ENCODE results near the gene MTCH2. TPM values are rescaled to one million over a fixed set of nuclear protein-coding genes. Genes with fewer than 3 reads are reported as not detected.
"Not testable (repeated sequence)": the region's sequence is repeated elsewhere in the genome, so short reads cannot be mapped to it uniquely, and the experiment has no call there.

The MTCH2 gene
- total and polyA plus RNA-seq, 3 donors from 2014 or later: 71.1 to 396 (median 98.8) TPM

- WGBS, 2 donors: 87 to 88% methylated on average over 6 of the region's 6 CpGs
- intact Hi-C loops (cut with DNase I; ENCODE audit: low total_unique reads): no loop called here
- DNase-seq: no peak
- H3K4me1 ChIP-seq: no peaks in the 10 kb centered on the region
- no peak overlapping the region for H3K27ac ChIP-seq
- no peak overlapping the region for H3K4me3 ChIP-seq
- H3K9me3 ChIP-seq: no peaks in the 10 kb centered on the region
- no peaks in the 10 kb centered on the region for H3K27me3 ChIP-seq
- TF ChIP-seq CTCF (IDR thresholded peaks at IDR 0.05) (no peak), POLR2A (IDR thresholded peaks at IDR 0.05) (no peak)
- no peaks in the 10 kb centered on the region for H3K36me3 ChIP-seq (ENCODE audit: low read depth, missing control alignments)
These were observed 3.7 kb upstream of the MTCH2 start for GRCh38 chr11:47646019-47646418.

- no peaks in the 10 kb centered on the region for H3K36me3 ChIP-seq (ENCODE audit: low read depth, missing control alignments)
- H3K9me3 ChIP-seq: no peaks in the 10 kb centered on the region
- TF ChIP-seq POLR2A (IDR thresholded peaks at IDR 0.05): no peak
- no peak for TF ChIP-seq CTCF (IDR thresholded peaks at IDR 0.05)
- H3K27me3 ChIP-seq: no peaks in the 10 kb centered on the region
- no peak for DNase-seq
- intact Hi-C loops (cut with DNase I; ENCODE audit: low total_unique reads): no loop called here
- 71 to 76% methylated on average over 6 of the region's 6 CpGs for WGBS, 2 donors
- H3K4me3 ChIP-seq: no peak overlapping the region
- no peak overlapping the region for H3K27ac ChIP-seq
- peaks cover 5% of the 10 kb centered on the region for H3K4me1 ChIP-seq
These were observed 3.1 kb upstream of the MTCH2 start for GRCh38 chr11:47645500-47645899.

GRCh38 chr11:47641600-47642098 is 710 bp downstream of the MTCH2 start:
- intact Hi-C loops (cut with DNase I; ENCODE audit: low total_unique reads): no loop called here

GRCh38 chr11:47640506-47640905 is 1.9 kb downstream of the MTCH2 start:
- H3K4me1 ChIP-seq; H3K4me3 ChIP-seq; intact Hi-C loops (cut with DNase I; ENCODE audit: low total_unique reads); H3K36me3 ChIP-seq (ENCODE audit: low read depth, missing control alignments); H3K9me3 ChIP-seq; DNase-seq; H3K27ac ChIP-seq; H3K27me3 ChIP-seq: not testable (repeated sequence)
- WGBS, 2 donors: 47 to 59% methylated on average over 6 of the region's 6 CpGs

More at GRCh38 chr11:47641600-47642098, 710 bp downstream of the MTCH2 start:
- 1 to 6% methylated on average over 13 to 14 of the region's 14 CpGs for WGBS, 2 donors
- DNase-seq: no peak
- peak overlapping the region; percentile 90 to 93 for H3K4me3 ChIP-seq
- H3K27ac ChIP-seq: peak overlapping the region; percentile 94
- no peaks in the 10 kb centered on the region for H3K9me3 ChIP-seq
- TF ChIP-seq CTCF (IDR thresholded peaks at IDR 0.05) (no peak), POLR2A (IDR thresholded peaks at IDR 0.05) (no peak)
- no peaks in the 10 kb centered on the region for H3K36me3 ChIP-seq (ENCODE audit: low read depth, missing control alignments)
- H3K27me3 ChIP-seq: no peaks in the 10 kb centered on the region
- H3K4me1 ChIP-seq: peaks cover 7% of the 10 kb centered on the region

GRCh38 chr11:47636331-47636730 is 6.0 kb downstream of the MTCH2 start:
- H3K27me3 ChIP-seq; H3K4me3 ChIP-seq; intact Hi-C loops (cut with DNase I; ENCODE audit: low total_unique reads); H3K4me1 ChIP-seq; DNase-seq; H3K36me3 ChIP-seq (ENCODE audit: low read depth, missing control alignments); H3K9me3 ChIP-seq: not testable (repeated sequence)
- peak overlapping the region; percentile 59 to 87 for H3K27ac ChIP-seq
- WGBS, 2 donors: 93 to 94% methylated on average over 11 of the region's 11 CpGs

- Histone ChIP-seq H3K4me1 (no peaks in the 10 kb centered on the region), H3K9me3 (no peaks in the 10 kb centered on the region), H3K36me3 (ENCODE audit: low read depth, missing control alignments) (no peaks in the 10 kb centered on the region), H3K27ac (no peak overlapping the region), H3K4me3 (no peak overlapping the region), H3K27me3 (no peaks in the 10 kb centered on the region)
- no peak for DNase-seq
- TF ChIP-seq CTCF (IDR thresholded peaks at IDR 0.05) (no peak), POLR2A (IDR thresholded peaks at IDR 0.05) (no peak)
- intact Hi-C loops (cut with DNase I; ENCODE audit: low total_unique reads): no loop called here
- WGBS, 2 donors: 51 to 69% methylated on average over 5 of the region's 5 CpGs
These were observed 10.9 kb downstream of the MTCH2 start for GRCh38 chr11:47631473-47631872.

Data from testis (tissue), 3 donors.